Endothelial cell of umbilical vein (primary cell): Measurements from ENCODE around the gene ITPKC. TPM values are rescaled to one million over a fixed set of nuclear protein-coding genes. Genes with fewer than 3 reads are reported as not detected.

ENCODE experiments used
- BruUV-seq: library from RNA; stranded (reverse); fragments of 400-500 nt; replicated peaks from 2 replicates; lab custom pipeline; 2021; lab: Mats Ljungman, UMichigan
- CTCF ChIA-PET: fragments of 300-600, 350-600 bp; sonication (Branson Sonifier 250); formaldehyde crosslinking; loops from one replicate; lab custom pipeline; 2021; ENCODE audit warnings: antibody characterized with exemption, inconsistent platforms; lab: Charles Lee
- POLR2A ChIA-PET: fragments of 300-600, 350-600 bp; sonication (Branson Sonifier 250); formaldehyde crosslinking; loops from one replicate; lab custom pipeline; 2021; ENCODE audit warnings: antibody characterized with exemption, inconsistent platforms; lab: Charles Lee
- DNase-seq: peaks from one replicate; pipeline ENCODE4 v3.0.0-alpha.2; 2011; ENCODE audit warnings: low read depth, low spot score
- FAIRE-seq: peaks from 2 replicates; lab custom pipeline; 2011; peaks lifted over from hg19 to GRCh38; lab: Jason Lieb, UNC
- H2AFZ ChIP-seq: 2 replicates; pipeline ENCODE4 v1.6.0; 2012; ENCODE audit warnings: low read depth, low read length, control low read depth, inconsistent platforms
- H3K27ac ChIP-seq: 2 replicates; pipeline ENCODE4 v1.5.1; 2011; ENCODE audit warnings: low read depth, mild to moderate bottlenecking, control low read depth, low read length, moderate library complexity; ENCODE audit not compliant: insufficient read depth
- H3K27me3 ChIP-seq, 2 experiments: 2 replicates each; pipeline versions ENCODE4 v1.6.0 to v1.6.1; 2011; ENCODE audit warnings: low read length in 2 of 2, mixed read lengths in 1 of 2; ENCODE audit not compliant: control insufficient read depth in 2 of 2, insufficient read depth in 2 of 2
- H3K36me3 ChIP-seq, 2 experiments: 2 replicates in 1 of 2; 3 replicates in 1 of 2; pipeline ENCODE4 v1.5.1; 2011; ENCODE audit warnings: low read length in 2 of 2, mild to moderate bottlenecking in 1 of 2, moderate library complexity in 1 of 2; ENCODE audit not compliant: control insufficient read depth in 2 of 2, insufficient read depth in 2 of 2; ENCODE audit errors: extremely low read depth in 1 of 2
- H3K4me1 ChIP-seq: 3 replicates; pipeline ENCODE4 v1.5.1; 2011; ENCODE audit warnings: mild to moderate bottlenecking, low read length; ENCODE audit not compliant: control insufficient read depth, insufficient read depth; ENCODE audit errors: extremely low read depth
- H3K4me2 ChIP-seq: 2 replicates; pipeline ENCODE4 v1.6.1; 2011; ENCODE audit warnings: low read length, control low read depth, mixed read lengths; ENCODE audit not compliant: insufficient read depth
- H3K4me3 ChIP-seq, 3 experiments: fragments of 200-600 bp in 1 of 3; sonication (generic), shearing (Covaris generic) in 1 of 3; replicated peaks in 1 of 3; 2 replicates each; pipeline ENCODE4 v1.5.1; 2011 to 2016; ENCODE audit warnings: control low read depth in 3 of 3, low read length in 3 of 3, mild to moderate bottlenecking in 2 of 3, inconsistent platforms in 1 of 3, low read depth in 1 of 3, moderate library complexity in 1 of 3; ENCODE audit not compliant: insufficient read depth in 1 of 3
- H3K79me2 ChIP-seq: 2 replicates; pipeline ENCODE4 v1.6.0; 2012; ENCODE audit warnings: low read length, inconsistent platforms; ENCODE audit not compliant: control insufficient read depth, insufficient read depth
- H3K9ac ChIP-seq: replicated peaks from 2 replicates; pipeline ENCODE3; 2011; ENCODE audit warnings: low read length, control low read depth; ENCODE audit not compliant: insufficient read depth; ENCODE audit errors: extremely low read depth
- H3K9me1 ChIP-seq: replicated peaks from 3 replicates; pipeline ENCODE4 v1.6.0; 2011; ENCODE audit warnings: mild to moderate bottlenecking, low read length; ENCODE audit not compliant: control insufficient read depth, insufficient read depth; ENCODE audit errors: extremely low read depth
- H3K9me3 ChIP-seq: replicated peaks from 2 replicates; pipeline ENCODE4 v1.5.1; 2012; ENCODE audit warnings: low read length, inconsistent platforms; ENCODE audit not compliant: control insufficient read depth, insufficient read depth
- H4K20me1 ChIP-seq: replicated peaks from 2 replicates; pipeline ENCODE3; 2011; ENCODE audit warnings: mild to moderate bottlenecking, low read length; ENCODE audit not compliant: control insufficient read depth, insufficient read depth; ENCODE audit errors: extremely low read depth
- EZH2 ChIP-seq: IDR thresholded peaks from 2 replicates; pipeline ENCODE4 v1.6.1; 2012; ENCODE audit warnings: borderline replicate concordance, low read depth, mild to moderate bottlenecking, moderate library complexity, low read length, inconsistent platforms; ENCODE audit not compliant: severe bottlenecking
- FOS ChIP-seq: IDR thresholded peaks from 2 replicates; pipeline ENCODE4 v1.6.1; 2011; ENCODE audit warnings: mild to moderate bottlenecking, low read length, moderate library complexity, borderline replicate concordance; ENCODE audit not compliant: insufficient read depth
- GATA2 ChIP-seq: IDR thresholded peaks from 2 replicates; pipeline ENCODE4 v1.7.0; 2011; ENCODE audit warnings: low read depth, mild to moderate bottlenecking, moderate library complexity, mixed read lengths, low read length; ENCODE audit not compliant: insufficient read length, insufficient read depth
- JUN ChIP-seq: IDR thresholded peaks from 2 replicates; pipeline ENCODE4 v1.6.1; 2011; ENCODE audit warnings: borderline replicate concordance, low read depth; ENCODE audit not compliant: insufficient read length, insufficient read depth
- MYC ChIP-seq: IDR thresholded peaks from one replicate; pipeline ENCODE4 v1.6.1; 2011; ENCODE audit warnings: mild to moderate bottlenecking, low read depth, low read length
- POLR2A ChIP-seq: IDR thresholded peaks from 2 replicates; pipeline ENCODE4 v1.6.1; 2012; ENCODE audit warnings: low read depth, mild to moderate bottlenecking, control low read depth, low read length
- POLR2AphosphoS5 ChIP-seq: IDR thresholded peaks from 2 replicates; pipeline ENCODE4 v1.6.1; 2012; ENCODE audit warnings: low read depth, mild to moderate bottlenecking, control low read depth, low read length, moderate library complexity; ENCODE audit not compliant: insufficient read depth
- dilution Hi-C: fragments of 300-500 bp; cut with MboI; formaldehyde crosslinking; loops from one replicate; pipeline ENCODE4 v1.15.0; 2019; ENCODE audit warnings: low sequenced_read_pairs; ENCODE audit not compliant: extremely low pct_ligation_motif_present
- intact Hi-C: fragments of 100-400 bp; cut with micrococcal nuclease; formaldehyde crosslinking; loops from one replicate; pipeline ENCODE4 v1.10.0; 2022
- polyA plus RNA-seq, 4 experiments: library from polyadenylated mRNA; depleted of rRNA in 3 of 4; stranded (reverse) in 3 of 4; unstranded in 1 of 4; fragments of >200 nt; gene quantifications; 2 replicates each; pipeline versions ENCODE4 v1.2.1 to v1.2.3, GENCODE V29; 2011 to 2012; ENCODE audit warnings: missing spikeins in 1 of 4
- total RNA-seq: library from RNA; stranded (reverse); gene quantifications from 2 replicates; pipeline ENCODE4 v1.2.3, GENCODE V29; 2021
- TF ChIP-seq, protein P1 (sequence below): IDR thresholded peaks from 2 replicates; pipeline ENCODE4 v1.6.1; 2011; ENCODE audit not compliant: insufficient read depth, insufficient read length
- TF ChIP-seq, protein P2 (sequence below), 2 donors: IDR thresholded peaks; 1 replicate in 1 of 2; 2 replicates in 1 of 2; pipeline ENCODE4 v1.5.1; 2011; ENCODE audit warnings: low read length in 2 of 2, mild to moderate bottlenecking in 2 of 2, moderate library complexity in 2 of 2, control low read depth in 1 of 2, inconsistent platforms in 1 of 2, low read depth in 1 of 2; ENCODE audit not compliant: insufficient read depth in 1 of 2; ENCODE audit errors: extremely low read depth in 1 of 2

ITPKC gene
- total and polyA plus RNA-seq, 2 donors (not counting 3 experiments of a cell fraction or from before 2014, with no cell fraction given) = 7.3 to 16.1 TPM

DNA sequence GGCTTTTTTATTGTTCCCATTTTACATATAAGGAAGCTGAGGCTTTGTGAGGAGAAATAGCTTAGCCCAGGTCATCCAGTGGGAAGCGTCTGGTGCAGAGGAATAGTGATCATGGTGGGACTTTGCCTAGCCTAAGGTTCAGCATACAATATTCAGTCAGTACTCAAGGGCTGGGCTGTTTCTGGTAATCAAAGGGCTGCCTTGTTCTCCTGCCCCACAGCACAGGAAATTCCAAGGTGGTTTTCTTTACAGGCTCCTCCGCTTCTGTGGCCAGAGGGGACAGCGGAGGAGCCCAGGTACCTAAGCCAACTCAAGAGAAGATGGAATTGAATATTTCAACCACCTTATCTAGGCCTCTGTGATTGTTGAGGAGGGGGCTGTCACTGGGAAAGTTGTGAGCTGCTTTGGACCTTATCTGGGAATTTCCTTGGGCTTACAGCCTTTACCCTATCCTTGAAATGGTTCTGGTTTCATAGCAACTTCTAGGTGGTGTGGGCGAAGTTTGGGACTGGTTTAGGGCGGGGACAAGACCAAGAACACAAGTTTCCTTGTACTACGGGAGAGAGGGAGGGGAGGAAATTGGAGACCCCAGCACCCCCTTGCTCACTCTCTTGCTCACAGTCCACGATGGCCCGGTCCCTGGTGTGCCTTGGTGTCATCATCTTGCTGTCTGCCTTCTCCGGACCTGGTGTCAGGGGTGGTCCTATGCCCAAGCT is 58.2 kb downstream of the ITPKC start, which contains the start of gene MIA:
TSS of gene MIA (plus strand) at position 606 of the 716 bp plus-strand sequence. CDS start at position 628, 22 bp downstream.
- Histone ChIP-seq H3K79me2 (no peaks in the 10 kb centered on the region), H3K4me2 (no peak within 1 kb of the TSS), H3K4me1 (peaks cover 17% of the 10 kb centered on the region), H3K9me1 (no peaks in the 10 kb centered on the region), H3K9ac (no peak within 1 kb of the TSS), H2AFZ (no peak within 1 kb of the TSS), H3K36me3 (no peaks in the 10 kb centered on the region), H4K20me1 (no peaks in the 10 kb centered on the region), H3K27ac (no peak within 1 kb of the TSS), H3K9me3 (no peaks in the 10 kb centered on the region), H3K4me3 (no peak within 1 kb of the TSS), H3K27me3 (no peaks in the 10 kb centered on the region)
- dilution Hi-C loops (no loop called here), intact Hi-C loops (no loop called here)
- CTCF ChIA-PET = no interaction called here
- POLR2A ChIA-PET = no interaction called here
- DNase-seq (no peak), FAIRE-seq (no peak)
- TF ChIP-seq GATA2 (no peak), FOS (no peak), JUN (no peak), POLR2AphosphoS5 (no peak), EZH2 (no peak), MYC (no peak), POLR2A (no peak)
- TF ChIP-seq, protein P1, sequence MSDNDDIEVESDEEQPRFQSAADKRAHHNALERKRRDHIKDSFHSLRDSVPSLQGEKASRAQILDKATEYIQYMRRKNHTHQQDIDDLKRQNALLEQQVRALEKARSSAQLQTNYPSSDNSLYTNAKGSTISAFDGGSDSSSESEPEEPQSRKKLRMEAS = no peak
- TF ChIP-seq, protein P2, sequence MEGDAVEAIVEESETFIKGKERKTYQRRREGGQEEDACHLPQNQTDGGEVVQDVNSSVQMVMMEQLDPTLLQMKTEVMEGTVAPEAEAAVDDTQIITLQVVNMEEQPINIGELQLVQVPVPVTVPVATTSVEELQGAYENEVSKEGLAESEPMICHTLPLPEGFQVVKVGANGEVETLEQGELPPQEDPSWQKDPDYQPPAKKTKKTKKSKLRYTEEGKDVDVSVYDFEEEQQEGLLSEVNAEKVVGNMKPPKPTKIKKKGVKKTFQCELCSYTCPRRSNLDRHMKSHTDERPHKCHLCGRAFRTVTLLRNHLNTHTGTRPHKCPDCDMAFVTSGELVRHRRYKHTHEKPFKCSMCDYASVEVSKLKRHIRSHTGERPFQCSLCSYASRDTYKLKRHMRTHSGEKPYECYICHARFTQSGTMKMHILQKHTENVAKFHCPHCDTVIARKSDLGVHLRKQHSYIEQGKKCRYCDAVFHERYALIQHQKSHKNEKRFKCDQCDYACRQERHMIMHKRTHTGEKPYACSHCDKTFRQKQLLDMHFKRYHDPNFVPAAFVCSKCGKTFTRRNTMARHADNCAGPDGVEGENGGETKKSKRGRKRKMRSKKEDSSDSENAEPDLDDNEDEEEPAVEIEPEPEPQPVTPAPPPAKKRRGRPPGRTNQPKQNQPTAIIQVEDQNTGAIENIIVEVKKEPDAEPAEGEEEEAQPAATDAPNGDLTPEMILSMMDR (IDR thresholded peaks at IDR 0.05; ENCODE audit: extremely low read depth in 1 of 2, insufficient read depth in 1 of 2, low read depth in 1 of 2, low read length in 2 of 2) = no peak
- BruUV-seq = no TSS peak
